Hindlimb muscle (tissue), 1 donor: ENCODE results near the gene FGGY. TPM values are rescaled to one million over a fixed set of nuclear protein-coding genes. Genes with fewer than 3 reads are reported as not detected.
A peak's percentile ranks its signal among the peaks of the same experiment; 100 is the strongest.

ENCODE experiments used
- DNase-seq: peaks from one replicate; pipeline ENCODE4 v3.0.0-alpha.2; 2013
- polyA plus RNA-seq: library from polyadenylated mRNA; unstranded; fragments of 120-200 nt; gene quantifications from one replicate; pipeline ENCODE4 v1.2.1, GENCODE V29; 2013; ENCODE audit not compliant: insufficient read length

The FGGY gene
- polyA plus RNA-seq, 1 donor = 17.2 TPM

- no peak for DNase-seq
Measured at GRCh38 chr1:59686574-59686973, 389.7 kb downstream of the FGGY start.

DNA sequence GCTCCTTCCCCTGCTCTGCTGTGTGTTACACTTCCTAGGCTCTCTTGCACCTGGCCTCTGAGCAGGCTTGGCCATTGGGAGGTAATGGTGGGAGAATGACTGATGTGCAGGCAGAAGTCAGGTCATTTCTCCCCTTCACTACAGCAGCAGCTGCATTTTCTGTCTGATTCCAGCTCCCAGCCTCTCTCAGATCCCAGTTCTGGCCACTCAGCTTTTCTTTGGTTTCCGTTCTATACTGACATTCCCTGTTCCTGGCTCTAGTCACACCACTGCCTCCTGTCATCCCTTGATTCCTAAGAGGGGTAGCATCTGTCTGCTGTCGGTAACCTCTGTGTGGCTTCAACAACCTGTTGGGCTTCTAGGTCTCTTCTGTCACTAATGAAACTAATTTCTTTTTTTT, 390.2 kb downstream of the FGGY start:
- no peak for DNase-seq

- no peak for DNase-seq
Measured at GRCh38 chr1:59688976-59689375, 392.1 kb downstream of the FGGY start.

GRCh38 chr1:59689730-59690129, 392.8 kb downstream of the FGGY start:
- DNase-seq = no peak

DNA sequence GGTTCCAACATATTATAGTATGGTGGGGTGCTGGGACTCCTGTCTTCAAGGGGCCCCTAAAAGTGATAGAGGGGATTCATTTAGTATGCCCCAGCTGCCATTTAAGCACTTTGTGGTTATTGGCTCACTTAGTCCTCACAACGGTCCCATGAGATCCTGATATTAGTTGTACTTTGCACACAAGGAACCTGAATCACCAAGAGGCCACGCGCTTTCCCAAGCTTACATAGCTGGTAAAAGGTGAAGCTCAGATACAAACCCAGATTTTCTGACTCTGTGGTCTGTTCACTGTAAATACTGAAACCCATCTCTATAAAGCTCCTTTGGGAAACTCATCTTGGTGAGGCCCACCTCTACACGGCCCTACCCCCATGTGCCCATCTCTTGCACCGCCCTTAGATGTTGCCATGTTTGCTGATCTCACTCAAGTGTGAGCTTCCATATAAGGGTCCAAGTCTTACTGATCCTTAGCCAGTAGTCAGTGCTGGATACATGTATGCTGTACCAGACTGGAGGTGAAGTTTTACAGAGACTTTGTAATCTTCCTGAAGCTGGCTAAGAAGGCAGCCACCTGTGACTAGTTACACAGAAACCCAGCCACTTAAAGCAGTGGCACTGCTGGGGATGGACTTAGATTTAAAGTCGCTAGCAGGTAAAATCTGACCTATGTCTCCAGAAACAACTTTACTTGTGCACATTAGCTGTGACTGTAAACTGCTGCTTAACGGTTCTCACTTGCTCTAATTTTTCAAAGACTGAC, 393.5 kb downstream of the FGGY start:
- DNase-seq = no peak

DNA sequence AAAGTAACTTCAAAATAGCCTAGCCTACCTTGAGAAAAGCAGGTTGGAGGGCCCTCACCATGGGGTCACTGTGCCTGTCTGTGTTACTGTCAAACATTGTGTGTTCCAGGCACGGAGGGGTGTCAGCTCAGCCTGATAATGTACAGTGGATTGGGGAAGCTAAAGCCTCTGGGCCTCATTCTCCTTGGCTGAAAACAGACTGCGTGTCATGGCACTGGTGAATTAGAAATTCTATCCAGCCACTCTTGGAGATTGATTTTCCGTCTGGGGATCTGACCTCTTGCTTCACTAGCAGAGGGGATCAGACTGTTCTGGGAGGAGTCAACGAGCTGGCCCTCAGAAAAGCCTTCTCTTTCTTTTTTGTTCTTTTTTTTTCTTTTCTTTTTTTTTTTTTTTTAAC, 394.4 kb downstream of the FGGY start:
- DNase-seq = peak; percentile 71

- DNase-seq = no peak
Measured at GRCh38 chr1:59692591-59692990, 395.7 kb downstream of the FGGY start.

- no peak for DNase-seq
Measured at GRCh38 chr1:59693406-59693805, 396.5 kb downstream of the FGGY start.

GRCh38 chr1:59695252-59695651, 398.4 kb downstream of the FGGY start:
- no peak for DNase-seq

- DNase-seq = no peak
Measured at GRCh38 chr1:59696421-59697115, 399.7 kb downstream of the FGGY start.

GRCh38 chr1:59697150-59697800, 400.4 kb downstream of the FGGY start:
- DNase-seq = no peak

DNA sequence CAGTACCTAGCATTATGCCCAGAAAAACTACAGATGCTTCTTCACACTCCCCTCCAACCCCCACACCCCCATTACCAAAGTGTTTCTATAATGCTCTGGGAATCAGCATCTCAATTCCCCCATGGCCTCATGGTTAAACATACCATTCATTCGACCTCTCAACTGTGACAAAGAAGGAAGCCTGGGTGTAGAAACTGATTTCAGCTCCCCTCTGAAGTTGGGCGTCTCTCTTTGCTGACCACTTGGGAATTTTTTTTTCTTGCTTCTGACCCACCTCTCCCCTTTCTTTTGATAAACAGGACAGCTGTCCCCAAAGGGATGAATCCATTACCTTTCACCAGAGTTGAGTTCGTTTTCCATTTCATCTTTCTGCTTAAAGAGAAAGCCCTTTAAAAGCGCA, 401.5 kb downstream of the FGGY start:
- DNase-seq = no peak

DNA sequence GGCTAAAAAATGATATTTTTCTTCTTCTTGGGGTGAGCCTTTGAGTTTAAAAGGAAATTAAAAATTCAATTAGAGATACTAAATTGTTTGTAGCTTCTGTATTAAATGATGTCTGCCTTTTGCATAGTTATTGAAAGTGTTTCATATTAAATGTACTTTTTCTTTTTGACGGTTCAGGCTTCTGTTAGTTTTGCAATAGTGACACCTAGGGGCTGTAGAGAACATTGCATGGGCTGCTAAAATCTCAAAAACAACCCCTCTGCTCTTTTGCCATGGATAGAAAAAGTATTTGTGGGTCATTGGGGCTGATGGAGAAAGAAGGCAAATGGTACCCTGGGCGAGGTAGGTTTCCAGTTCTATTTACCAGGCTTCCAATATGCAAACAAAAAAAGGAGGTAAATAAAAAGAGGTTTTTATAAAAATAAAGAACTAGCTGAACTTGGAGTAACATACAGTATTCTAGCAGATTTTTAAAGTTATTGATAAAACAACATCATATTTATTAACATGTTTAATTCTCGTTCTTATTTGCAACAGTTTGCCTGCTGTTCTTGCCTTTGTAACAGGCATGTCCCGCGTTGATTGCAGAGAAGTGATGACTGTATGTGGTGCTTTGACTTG, 402.4 kb downstream of the FGGY start:
- DNase-seq = no peak

DNA sequence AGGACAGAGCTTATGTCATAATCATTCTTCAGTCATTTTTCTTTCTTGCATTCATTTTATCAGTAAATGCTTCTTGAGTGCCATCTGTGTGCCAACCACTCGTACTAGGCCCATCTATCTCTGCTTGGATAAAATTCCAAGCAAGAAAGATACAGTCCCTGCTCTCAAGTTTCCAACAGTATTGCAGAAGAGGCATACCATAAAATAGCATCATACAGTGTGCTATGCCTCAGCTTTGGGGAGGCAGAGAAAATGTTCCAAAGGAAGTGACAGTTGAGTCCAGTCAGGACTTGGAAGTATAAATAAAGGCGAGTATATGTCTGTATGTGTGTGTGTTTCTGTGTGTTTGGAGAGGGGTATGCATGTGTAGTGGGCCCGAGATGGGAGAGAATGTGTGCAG, 404.5 kb downstream of the FGGY start:
- DNase-seq = no peak

DNA sequence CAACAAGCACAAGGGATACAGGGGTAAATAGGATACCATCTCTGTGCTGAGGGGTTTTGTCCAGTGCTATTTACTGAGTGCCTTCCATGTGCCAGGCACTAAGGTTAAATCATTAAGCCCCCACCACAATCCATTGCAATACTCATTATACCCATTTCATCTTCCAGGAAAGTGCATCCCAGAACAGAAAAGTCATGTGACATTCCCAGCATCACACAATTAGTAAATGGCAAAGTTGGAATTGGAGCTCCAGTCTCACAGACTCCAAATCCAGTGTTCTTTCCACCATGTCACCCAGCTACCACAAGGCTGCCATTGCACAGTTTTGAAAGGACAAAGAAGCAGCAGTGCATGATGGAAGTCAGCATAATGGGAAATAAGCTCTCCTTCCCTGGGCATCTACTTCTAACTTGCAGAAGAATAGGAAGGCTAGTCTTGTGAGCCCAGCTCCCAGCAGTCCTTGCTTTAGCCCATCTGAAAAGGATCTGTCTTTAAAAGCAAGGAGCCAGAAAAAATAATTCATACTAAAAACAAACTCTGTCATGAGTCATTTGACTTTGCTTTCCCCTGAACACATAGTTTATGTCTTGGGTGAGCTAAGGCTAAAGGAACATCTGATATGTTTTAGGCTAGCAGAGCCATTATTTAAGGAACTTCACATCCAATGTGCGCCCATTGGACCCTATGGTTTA, 406.5 kb downstream of the FGGY start:
- no peak for DNase-seq

DNA sequence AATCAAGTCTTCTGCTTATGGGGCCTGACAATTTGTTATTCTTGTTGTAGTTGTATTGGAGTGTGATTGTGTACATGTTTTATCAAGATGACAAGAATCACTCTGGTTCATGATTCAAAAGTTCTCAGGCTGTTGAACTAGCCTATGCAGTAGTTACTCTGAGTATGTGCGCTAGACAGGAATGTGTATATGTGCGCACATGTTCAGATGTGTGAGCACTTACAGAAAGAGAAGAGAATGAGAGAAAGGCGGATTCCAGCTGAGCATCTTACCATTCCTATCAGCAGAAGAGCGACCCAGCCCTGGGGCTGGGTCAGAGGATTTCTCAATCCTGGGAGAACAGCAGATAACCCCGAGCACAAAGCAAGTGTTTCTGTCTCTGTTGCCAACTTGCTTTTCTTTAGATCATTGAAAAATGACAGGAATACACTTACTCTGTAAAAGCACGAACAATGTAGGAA, 407.1 kb downstream of the FGGY start:
- DNase-seq = no peak

- no peak for DNase-seq
Measured at GRCh38 chr1:59704716-59705115, 407.8 kb downstream of the FGGY start.

DNA sequence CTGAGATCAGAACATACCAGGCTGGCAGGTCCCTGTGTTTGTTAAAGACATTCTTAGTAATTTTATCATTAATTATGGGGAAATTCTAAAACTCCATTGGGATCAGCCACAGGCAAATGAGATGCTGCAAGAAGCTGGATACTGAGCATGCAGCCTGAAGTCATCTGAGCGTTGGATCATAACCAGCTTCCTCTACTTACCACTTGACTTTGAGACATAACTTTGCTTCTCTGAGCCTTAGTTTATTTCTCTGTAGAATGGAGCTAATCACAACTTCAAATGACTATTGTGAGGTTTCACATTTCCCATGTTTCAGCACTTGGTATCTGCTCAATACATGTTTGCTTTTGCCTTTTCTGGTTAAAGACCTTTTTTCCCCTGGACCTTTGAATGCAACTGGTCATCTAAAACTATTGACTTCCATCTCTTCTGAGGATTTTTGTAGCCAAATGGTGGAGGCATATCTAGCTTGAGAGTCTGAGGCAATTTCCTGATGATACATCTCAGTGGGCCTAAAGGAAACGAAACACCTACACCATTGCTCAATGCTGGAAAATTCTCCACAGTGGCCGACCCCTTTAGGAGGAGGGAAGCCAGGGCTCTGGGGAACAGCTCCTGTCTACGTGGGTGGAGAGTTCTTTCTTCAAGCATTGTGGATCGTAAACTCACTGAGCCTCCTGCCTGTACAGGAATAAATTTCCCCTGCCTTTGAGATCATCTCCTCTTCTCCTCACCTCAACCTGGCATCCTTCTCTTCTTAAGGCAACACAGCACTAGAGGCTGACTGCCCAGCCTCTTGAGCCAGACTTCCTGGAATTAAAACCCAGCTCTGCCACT, 408.8 kb downstream of the FGGY start:
- DNase-seq = no peak

- DNase-seq = no peak
Measured at GRCh38 chr1:59706303-59706599, 409.4 kb downstream of the FGGY start.

DNA sequence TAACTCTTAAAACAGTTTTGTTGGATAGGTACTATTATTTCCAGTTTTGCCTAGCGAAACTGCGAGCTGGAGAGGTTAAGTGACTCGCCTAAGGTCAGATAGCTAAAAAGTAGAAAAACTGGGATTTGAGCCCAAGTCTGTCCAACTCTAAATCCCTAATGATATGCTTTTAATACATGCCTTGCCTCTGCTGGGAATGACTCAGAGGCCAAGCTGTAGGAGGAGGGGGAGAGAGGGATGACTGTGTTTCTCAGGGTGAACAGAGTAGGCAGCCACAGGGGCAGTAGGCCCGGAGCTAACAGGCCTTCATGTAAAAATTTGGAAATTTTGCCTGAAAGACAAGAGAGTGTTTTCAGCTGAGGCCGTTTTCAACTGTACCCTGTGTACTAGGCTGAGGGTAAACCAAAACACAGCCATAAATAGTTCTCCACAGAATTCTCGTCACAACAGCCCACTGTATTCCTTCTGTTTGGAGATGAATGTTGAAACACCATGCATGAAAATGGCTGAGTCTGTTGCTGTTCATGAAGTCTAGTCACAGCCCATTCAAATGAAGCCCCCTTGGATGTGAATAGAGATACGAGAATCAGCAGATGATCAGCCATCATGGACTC, 410.4 kb downstream of the FGGY start:
- DNase-seq = no peak

DNA sequence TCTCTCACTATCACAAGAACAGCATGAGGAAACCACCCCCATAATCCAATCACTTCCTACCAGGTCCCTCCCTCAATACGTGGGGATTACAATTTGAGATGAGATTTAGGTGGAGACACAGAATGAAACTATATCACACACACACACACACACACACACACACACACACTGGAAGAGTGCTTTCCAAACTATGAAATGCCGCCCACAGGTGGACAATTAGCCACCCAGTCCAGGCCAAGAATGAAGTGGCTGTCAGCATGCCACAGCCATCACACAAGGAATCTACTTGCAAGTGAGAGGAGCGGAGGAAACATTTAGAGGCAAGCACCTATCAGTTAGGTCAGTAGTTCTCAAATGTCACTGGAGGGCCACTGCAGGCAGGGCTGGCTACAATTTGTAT, 412.4 kb downstream of the FGGY start:
- DNase-seq = no peak
